NCI-H146 (cell line): Measurements from ENCODE around the gene UBE3B.

Experiments used
- DNase-seq: peaks from one replicate; lab custom pipeline; 2025; lab: John Stamatoyannopoulos, UW

The UBE3B gene

GRCh38 chr12:109553906-109554500, 76.6 kb downstream of the UBE3B start:
- DNase-seq: peak; percentile 5

DNA sequence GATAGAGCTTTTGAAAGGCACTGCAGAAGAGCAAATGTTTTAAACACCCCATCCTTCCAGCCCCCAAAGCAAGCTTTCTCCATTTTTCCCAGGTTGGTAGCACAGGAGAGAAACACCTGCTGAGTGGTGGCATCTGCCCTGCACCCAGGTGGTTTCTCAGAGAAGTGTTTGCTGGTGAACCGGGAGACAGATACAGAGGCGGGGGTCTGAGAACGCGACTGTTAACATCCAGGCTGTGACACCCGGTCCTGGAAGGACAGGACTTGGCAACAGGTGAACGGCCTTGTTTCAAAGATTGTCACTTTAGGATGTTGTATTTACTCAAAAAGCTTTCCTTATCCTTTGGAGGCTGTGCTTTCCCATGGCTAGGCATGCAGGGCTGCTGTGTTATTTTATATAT, 77.3 kb downstream of the UBE3B start:
- DNase-seq: peak; percentile 46

DNA sequence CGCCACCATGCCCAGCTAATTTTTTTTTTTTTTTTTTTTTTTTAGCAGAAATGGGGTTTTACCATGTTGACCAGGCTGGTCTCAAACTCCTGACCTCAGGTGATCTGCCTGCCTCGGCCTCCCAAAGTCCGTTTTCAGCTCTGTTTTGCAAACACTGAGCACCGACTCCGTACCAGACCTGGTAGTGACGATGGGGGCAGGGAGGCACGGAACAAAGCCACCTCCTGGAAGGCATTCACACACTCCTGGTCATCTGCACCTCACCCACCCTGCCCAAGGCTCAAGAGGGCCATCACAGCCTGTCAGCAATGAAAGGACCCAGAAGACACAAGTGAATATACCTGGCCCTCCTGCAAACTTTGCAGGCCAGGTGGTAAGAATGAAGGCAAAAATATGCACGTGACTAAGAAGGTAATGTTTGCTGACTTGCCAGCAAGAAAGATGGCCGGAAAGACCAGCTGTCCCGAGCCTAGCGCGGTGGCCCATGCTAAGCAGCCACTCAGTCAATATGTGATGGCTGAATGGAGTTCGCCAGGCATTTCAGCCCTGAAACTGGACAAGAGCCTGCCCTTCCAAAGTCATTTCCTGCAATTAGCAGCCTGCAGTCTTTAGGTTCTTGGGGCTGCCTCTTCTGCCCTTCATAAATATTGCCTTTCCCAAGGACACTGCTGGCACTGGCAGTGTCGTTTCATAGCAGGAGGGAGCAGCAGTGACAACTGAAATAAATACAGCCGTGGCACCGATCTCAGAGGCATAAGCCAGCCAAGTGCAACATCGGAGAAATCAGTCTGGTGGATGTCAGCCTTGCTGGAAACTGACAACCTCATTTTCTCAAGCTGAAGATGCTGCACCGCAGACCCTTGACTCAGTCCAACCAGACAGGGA, 78.2 kb downstream of the UBE3B start:
- DNase-seq: peak; percentile 18

- DNase-seq: no peak
Observed at GRCh38 chr12:109557200-109557599, 79.8 kb downstream of the UBE3B start.

DNA sequence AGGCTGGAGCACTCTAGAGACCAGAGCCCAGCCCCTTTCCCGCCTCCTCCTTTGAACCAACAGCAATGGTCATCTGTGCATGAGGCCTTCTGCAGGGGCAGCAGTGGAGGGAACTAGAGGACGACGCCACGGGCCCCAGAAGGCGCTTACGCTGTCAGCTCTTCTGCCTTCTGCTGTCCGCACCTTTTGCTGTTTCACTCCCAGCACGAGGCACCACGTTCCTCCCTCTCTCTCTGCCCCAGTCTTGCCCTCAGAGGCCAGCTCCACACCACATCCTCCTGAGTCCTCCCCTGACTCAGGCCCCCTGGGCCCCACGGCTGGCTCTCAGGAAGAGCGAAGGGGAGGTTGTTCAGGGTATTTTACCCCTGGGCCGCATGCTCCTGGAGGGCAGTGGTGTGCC, 80.4 kb downstream of the UBE3B start:
- no peak for DNase-seq

DNA sequence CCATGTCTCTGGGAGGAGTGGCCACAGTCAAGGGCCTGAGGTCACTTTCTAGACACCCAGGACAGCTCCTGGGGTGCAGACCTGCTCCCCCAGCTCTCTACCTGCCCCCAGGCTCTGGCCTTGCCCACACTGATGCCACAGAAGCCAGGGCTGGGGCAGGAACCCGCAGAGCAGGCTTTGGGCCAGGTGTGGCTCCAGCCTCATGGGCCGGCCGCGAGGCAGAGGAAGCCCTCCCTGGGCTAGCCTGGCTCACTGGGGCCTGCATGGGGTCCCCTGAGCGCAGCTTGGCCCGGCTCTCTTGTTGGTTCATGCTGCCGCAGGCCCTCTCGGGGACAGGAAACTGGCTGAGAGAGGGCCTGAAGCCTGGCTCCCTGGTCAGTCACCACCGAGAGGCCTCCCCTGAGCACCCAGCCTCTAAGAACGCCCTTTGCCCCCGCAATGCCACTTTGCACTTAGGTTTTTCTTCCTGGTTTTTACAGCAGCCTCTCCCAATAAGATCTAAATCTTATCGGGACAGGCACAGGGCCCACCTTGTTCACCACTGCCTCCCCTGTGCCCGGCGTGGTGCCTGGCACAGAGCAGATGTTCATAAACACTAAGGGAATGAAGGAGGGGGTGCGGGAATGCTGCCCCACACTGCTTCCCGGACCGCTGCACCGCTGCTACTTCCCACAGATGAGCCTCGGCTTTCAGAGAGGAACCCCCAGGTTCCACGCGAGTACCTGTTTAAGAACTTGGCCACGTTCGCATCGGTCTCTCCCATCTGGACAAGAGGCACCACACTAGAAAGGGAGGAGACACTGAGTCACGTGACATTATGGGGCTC, 81.2 kb downstream of the UBE3B start:
- no peak for DNase-seq

- DNase-seq: no peak
Observed at GRCh38 chr12:109559200-109559505, 81.7 kb downstream of the UBE3B start.

DNA sequence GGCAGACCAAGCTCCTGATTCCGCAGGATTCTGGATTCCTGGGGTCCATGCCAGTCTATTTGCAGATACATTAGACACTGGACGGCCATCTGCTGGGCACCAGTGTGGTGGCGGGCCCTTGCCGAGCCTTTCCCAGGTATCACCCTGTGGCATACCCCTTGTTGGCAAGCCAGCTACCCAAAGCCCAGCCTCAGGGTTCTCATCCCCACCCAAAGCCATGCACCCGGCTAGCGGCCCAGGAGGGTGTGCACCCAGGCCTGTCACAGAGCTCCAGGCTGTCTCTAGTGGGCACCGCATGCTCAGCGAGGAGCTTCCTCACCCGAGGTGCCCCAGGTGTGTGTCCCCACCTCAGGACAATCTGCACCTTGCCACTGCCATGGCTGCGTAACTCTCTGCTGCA, 82.2 kb downstream of the UBE3B start:
- no peak for DNase-seq

DNA sequence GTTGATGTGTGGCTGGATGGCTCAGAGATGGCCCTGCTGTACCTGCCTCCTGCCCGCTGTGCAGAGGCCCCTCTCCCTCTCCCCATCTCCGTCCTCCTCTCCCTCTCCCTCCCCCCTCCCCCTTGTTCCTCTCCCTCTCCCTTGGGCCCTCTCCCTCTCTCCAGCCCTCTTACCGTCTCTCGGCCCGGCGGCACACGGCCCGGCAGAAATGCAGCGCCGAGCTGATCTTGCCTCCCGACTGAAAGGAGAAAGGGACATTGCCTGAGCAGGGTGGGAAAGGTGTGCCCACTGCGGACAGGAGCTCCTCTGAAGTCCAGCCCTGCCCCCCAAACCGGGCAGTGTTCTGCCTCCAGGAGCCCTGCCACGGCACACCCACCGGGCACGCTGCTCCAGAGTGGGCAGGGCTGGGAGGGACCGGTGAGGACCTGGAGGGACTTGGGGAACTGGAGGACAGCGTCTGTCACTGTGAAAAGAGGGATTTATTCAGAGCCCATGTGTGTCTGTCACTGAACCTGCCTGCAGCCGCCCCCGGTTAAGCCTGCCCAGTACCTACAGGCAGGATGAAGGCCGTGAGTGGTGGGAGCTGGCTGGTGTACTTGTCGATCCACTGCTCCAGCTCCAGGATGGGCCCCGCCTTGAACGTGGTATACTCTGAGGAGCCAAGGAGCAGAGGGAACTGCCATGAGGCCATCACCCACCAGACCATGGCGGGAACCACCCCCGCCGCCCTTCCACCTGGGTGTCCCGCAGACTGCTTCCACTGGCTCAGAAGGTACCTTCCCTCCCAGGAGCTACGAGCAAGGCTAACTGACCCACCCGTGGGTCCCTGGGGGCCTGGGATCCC, 83.7 kb downstream of the UBE3B start:
- DNase-seq: no peak

GRCh38 chr12:109561711-109562030, 84.2 kb downstream of the UBE3B start:
- no peak for DNase-seq

DNA sequence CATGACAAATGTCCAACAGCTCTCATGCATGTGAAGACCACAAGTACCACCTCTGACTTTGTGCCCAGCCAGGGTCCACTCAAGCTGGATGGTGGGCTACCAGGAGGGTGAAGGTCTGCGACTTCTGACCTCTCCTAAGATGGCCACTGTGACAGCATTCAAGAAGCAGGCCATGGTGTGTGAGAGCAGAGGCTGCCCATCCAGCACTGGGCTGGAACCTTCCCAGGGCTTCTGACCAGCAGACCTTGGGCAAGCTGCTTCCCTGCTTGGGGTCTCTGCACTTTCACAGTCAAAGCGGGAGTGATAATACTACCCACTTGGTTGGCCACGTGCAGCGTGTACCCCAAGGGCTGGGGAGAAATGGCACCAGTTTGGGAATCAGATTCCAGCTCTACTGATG, 85.4 kb downstream of the UBE3B start:
- DNase-seq: no peak

DNA sequence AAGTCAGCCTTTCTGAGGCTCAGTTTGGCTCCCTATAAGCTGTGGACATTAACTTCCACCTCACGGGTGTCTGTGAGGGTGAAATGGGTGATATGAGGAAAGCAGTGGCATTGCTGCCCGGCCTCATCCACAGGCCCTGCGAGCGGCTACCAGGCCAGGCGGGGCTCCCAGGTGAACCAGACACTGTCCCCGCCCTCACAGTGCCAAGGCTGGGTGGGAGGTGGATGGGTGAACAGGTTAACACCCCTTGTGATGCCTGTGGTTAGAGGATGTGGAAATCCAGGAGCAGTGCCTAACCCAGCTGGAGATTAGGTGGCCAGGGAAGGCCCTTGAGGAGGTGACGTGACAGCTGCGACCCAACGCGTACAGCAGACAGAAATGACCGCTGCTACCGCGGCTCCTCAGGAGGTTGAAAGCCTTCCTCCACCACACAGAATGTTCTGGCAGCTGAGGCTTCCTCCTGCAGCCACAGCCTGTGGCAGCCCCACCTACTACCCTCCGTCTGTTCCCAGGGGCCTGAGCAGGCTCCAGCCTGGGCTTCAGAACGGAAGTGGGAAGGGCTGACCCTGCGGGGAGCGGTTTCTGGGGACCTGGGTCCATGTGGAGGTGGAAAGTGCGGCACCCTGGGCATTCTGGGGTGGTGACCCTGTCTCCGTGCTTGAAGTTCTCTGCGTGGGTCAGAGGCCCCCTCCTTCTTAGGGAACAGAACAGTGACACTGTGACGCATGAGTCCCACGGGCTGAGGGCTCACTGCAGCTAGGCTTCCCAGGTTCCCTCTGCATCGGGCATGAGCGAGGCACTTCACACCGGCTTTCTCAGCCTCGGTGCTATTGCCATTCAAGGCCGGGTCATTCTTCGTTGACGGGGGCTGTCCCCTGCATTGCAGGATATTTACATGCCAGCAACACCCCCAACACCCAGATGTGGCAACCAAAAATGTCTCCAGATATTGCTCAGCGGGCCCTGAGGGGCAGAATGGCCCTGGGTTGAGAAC, 86.2 kb downstream of the UBE3B start:
- no peak for DNase-seq

- no peak for DNase-seq
Observed at GRCh38 chr12:109566424-109566823, 89.0 kb downstream of the UBE3B start.

GRCh38 chr12:109567296-109567695, 89.9 kb downstream of the UBE3B start:
- DNase-seq: no peak

DNA sequence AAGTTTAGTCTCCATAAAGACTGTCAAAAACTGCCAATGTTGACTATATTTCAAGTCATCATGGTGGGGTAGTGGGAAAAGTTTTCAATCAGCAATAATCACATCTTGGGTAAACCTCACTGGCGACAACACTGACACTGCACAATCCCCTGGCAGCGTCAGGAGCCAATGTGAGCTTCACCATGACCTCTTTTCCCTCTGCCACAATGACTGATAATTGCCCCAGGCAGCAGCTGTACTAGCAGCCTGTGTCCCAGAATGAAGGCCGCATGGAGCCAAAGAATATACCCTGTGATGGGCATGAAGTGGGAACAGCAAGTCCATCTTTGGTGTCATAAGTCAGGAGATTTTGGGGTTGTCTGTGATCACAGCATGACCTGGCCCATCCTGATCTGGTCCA, 90.5 kb downstream of the UBE3B start:
- no peak for DNase-seq

- no peak for DNase-seq
Observed at GRCh38 chr12:109568486-109568885, 91.1 kb downstream of the UBE3B start.

GRCh38 chr12:109571773-109572505, 94.5 kb downstream of the UBE3B start:
- no peak for DNase-seq

DNA sequence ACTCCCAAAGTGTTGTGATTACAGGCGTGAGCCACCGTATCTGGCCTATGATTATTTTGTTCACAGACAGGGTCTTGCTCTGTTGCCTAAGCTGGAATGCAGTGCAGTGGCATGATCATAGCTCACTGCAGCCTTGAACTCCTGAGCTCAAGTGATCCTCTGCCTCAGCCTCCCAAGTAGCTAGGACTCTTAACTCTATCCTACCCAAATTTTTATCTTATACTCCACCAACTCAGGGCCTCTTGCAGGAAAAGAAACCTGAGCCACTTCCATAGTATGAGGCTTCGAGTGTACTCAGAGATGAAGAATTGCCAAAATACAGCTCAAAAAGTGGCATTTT, 95.0 kb downstream of the UBE3B start:
- no peak for DNase-seq

GRCh38 chr12:109573029-109573913, 95.8 kb downstream of the UBE3B start, which contains the start of the genes MMAB and MVK:
TSS of gene MMAB (minus strand) at chr12:109573504. CDS start at chr12:109573480, 24 bp downstream.
TSS of gene MVK (plus strand) at chr12:109573794. CDS start at chr12:109574823, 1,029 bp downstream.
- DNase-seq: peak; percentile 100
